ENCODE measurements around the gene CDC20. TPM values are rescaled to one million over a fixed set of nuclear protein-coding genes. Genes with fewer than 3 reads are reported as not detected.

CDC20 gene
- total and polyA plus RNA-seq, 2 of the 8 experiments (the other 6 are each of a cell fraction or from before 2014, with no cell fraction given) = 214 to 221 TPM

GRCh38 chr1:43367904-43368645 is 9.3 kb downstream of the CDC20 start, which contains the start of gene ELOVL1 (continued):
- TF ChIP-seq, protein P1, sequence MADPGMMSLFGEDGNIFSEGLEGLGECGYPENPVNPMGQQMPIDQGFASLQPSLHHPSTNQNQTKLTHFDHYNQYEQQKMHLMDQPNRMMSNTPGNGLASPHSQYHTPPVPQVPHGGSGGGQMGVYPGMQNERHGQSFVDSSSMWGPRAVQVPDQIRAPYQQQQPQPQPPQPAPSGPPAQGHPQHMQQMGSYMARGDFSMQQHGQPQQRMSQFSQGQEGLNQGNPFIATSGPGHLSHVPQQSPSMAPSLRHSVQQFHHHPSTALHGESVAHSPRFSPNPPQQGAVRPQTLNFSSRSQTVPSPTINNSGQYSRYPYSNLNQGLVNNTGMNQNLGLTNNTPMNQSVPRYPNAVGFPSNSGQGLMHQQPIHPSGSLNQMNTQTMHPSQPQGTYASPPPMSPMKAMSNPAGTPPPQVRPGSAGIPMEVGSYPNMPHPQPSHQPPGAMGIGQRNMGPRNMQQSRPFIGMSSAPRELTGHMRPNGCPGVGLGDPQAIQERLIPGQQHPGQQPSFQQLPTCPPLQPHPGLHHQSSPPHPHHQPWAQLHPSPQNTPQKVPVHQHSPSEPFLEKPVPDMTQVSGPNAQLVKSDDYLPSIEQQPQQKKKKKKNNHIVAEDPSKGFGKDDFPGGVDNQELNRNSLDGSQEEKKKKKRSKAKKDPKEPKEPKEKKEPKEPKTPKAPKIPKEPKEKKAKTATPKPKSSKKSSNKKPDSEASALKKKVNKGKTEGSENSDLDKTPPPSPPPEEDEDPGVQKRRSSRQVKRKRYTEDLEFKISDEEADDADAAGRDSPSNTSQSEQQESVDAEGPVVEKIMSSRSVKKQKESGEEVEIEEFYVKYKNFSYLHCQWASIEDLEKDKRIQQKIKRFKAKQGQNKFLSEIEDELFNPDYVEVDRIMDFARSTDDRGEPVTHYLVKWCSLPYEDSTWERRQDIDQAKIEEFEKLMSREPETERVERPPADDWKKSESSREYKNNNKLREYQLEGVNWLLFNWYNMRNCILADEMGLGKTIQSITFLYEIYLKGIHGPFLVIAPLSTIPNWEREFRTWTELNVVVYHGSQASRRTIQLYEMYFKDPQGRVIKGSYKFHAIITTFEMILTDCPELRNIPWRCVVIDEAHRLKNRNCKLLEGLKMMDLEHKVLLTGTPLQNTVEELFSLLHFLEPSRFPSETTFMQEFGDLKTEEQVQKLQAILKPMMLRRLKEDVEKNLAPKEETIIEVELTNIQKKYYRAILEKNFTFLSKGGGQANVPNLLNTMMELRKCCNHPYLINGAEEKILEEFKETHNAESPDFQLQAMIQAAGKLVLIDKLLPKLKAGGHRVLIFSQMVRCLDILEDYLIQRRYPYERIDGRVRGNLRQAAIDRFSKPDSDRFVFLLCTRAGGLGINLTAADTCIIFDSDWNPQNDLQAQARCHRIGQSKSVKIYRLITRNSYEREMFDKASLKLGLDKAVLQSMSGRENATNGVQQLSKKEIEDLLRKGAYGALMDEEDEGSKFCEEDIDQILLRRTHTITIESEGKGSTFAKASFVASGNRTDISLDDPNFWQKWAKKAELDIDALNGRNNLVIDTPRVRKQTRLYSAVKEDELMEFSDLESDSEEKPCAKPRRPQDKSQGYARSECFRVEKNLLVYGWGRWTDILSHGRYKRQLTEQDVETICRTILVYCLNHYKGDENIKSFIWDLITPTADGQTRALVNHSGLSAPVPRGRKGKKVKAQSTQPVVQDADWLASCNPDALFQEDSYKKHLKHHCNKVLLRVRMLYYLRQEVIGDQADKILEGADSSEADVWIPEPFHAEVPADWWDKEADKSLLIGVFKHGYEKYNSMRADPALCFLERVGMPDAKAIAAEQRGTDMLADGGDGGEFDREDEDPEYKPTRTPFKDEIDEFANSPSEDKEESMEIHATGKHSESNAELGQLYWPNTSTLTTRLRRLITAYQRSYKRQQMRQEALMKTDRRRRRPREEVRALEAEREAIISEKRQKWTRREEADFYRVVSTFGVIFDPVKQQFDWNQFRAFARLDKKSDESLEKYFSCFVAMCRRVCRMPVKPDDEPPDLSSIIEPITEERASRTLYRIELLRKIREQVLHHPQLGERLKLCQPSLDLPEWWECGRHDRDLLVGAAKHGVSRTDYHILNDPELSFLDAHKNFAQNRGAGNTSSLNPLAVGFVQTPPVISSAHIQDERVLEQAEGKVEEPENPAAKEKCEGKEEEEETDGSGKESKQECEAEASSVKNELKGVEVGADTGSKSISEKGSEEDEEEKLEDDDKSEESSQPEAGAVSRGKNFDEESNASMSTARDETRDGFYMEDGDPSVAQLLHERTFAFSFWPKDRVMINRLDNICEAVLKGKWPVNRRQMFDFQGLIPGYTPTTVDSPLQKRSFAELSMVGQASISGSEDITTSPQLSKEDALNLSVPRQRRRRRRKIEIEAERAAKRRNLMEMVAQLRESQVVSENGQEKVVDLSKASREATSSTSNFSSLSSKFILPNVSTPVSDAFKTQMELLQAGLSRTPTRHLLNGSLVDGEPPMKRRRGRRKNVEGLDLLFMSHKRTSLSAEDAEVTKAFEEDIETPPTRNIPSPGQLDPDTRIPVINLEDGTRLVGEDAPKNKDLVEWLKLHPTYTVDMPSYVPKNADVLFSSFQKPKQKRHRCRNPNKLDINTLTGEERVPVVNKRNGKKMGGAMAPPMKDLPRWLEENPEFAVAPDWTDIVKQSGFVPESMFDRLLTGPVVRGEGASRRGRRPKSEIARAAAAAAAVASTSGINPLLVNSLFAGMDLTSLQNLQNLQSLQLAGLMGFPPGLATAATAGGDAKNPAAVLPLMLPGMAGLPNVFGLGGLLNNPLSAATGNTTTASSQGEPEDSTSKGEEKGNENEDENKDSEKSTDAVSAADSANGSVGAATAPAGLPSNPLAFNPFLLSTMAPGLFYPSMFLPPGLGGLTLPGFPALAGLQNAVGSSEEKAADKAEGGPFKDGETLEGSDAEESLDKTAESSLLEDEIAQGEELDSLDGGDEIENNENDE (IDR thresholded peaks at IDR 0.05; ENCODE audit: insufficient replicate concordance, low read length) = no peak
- TF ChIP-seq EP300 (IDR thresholded peaks at IDR 0.05; ENCODE audit: borderline replicate concordance in 1 of 2, low read depth in 2 of 2, low read length in 2 of 2) (no peak), POU5F1 (IDR thresholded peaks at IDR 0.05; ENCODE audit: low read depth, low read length) (no peak), SIX5 (IDR thresholded peaks at IDR 0.05; ENCODE audit: low read depth, low read length) (no peak), SIN3A (conservative IDR thresholded peaks at IDR 0.05 in 1 of 2, IDR thresholded peaks at IDR 0.05 in 1 of 2; ENCODE audit: low read depth in 1 of 2, low read length in 2 of 2) (peak; percentile 3 to 84; a peak in 2 of 4 replicates), SRF (IDR thresholded peaks at IDR 0.05; ENCODE audit: low read depth, low read length) (no peak), TCF12 (IDR thresholded peaks at IDR 0.05; ENCODE audit: low read depth, low read length) (no peak)

Data from H1 (cell line).